ENCODE results near the gene LRRFIP1.

Gene LRRFIP1

GRCh38 chr2:237708491-237708890 is 81.1 kb downstream of the LRRFIP1 start:
- no peak for DNase-seq

- DNase-seq, result no peak
Observed at GRCh38 chr2:237708961-237709360, 81.6 kb downstream of the LRRFIP1 start.

GRCh38 chr2:237711458-237712150 is 84.2 kb downstream of the LRRFIP1 start:
- no peak for DNase-seq

- DNase-seq, result no peak
Observed at GRCh38 chr2:237712477-237713377, 85.3 kb downstream of the LRRFIP1 start.

GRCh38 chr2:237714690-237715458 is 87.5 kb downstream of the LRRFIP1 start:
- DNase-seq, result no peak

- DNase-seq, result peak; percentile 43 to 78
Observed at GRCh38 chr2:237715459-237715947, 88.1 kb downstream of the LRRFIP1 start.

GRCh38 chr2:237716011-237716410 is 88.6 kb downstream of the LRRFIP1 start:
- DNase-seq, result no peak

GRCh38 chr2:237717366-237718276 is 90.2 kb downstream of the LRRFIP1 start:
- no peak for DNase-seq

- no peak for DNase-seq
Observed at GRCh38 chr2:237718277-237718634, 90.9 kb downstream of the LRRFIP1 start.

GRCh38 chr2:237720444-237720843 is 93.1 kb downstream of the LRRFIP1 start:
- DNase-seq, result no peak

GRCh38 chr2:237720957-237721356 is 93.6 kb downstream of the LRRFIP1 start:
- no peak for DNase-seq

GRCh38 chr2:237721458-237721857 is 94.1 kb downstream of the LRRFIP1 start:
- DNase-seq, result no peak

GRCh38 chr2:237722616-237723015 is 95.2 kb downstream of the LRRFIP1 start:
- no peak for DNase-seq

GRCh38 chr2:237723023-237723422 is 95.6 kb downstream of the LRRFIP1 start:
- no peak for DNase-seq

- peak; percentile 63 to 85 for DNase-seq
Observed at GRCh38 chr2:237723602-237724001, 96.2 kb downstream of the LRRFIP1 start.

GRCh38 chr2:237724811-237725478 is 97.6 kb downstream of the LRRFIP1 start:
- peak; percentile 82 to 84 for DNase-seq

GRCh38 chr2:237725661-237726060 is 98.3 kb downstream of the LRRFIP1 start:
- no peak for DNase-seq

GRCh38 chr2:237726401-237726830 is 99.0 kb downstream of the LRRFIP1 start:
- peak; percentile 93 to 95 for DNase-seq

- no peak for DNase-seq
Observed at GRCh38 chr2:237727363-237727762, 100.0 kb downstream of the LRRFIP1 start.

GRCh38 chr2:237729681-237730475 is 102.5 kb downstream of the LRRFIP1 start:
- no peak for DNase-seq

- DNase-seq, result peak; percentile 65 to 70
Observed at GRCh38 chr2:237731663-237732062, 104.3 kb downstream of the LRRFIP1 start.

Measured in SHP77 (cell line).